K562 (cell line): Measurements from ENCODE around the gene HTR1D. TPM values are rescaled to one million over a fixed set of nuclear protein-coding genes. Genes with fewer than 3 reads are reported as not detected.

Experiments used
- CCNT2 ChIP-seq: IDR thresholded peaks from 2 replicates; pipeline ENCODE4 v1.6.1; 2011; ENCODE audit warnings: borderline replicate concordance, low read depth, mild to moderate bottlenecking, moderate library complexity, mixed read lengths, low read length; ENCODE audit not compliant: insufficient read length; ENCODE audit errors: extremely low read depth
- CREB3L1 ChIP-seq: fragments of 450-650 bp; IDR thresholded peaks from 2 replicates; pipeline ENCODE4 v1.6.1; 2014; ENCODE audit warnings: low read depth, mild to moderate bottlenecking, moderate library complexity, borderline replicate concordance
- DDX20 ChIP-seq: fragments of 450-650 bp; IDR thresholded peaks from 2 replicates; pipeline ENCODE4 v1.6.1; 2016; ENCODE audit warnings: missing genetic modification characterization, low read depth, mild to moderate bottlenecking, missing compliant biosample characterization, moderate library complexity
- DMBX1 ChIP-seq: fragments of 250-450 bp; sonication (Bioruptor Pico); IDR thresholded peaks from 2 replicates; pipeline ENCODE4 v1.8.0; 2022; ENCODE audit warnings: inconsistent platforms, mild to moderate bottlenecking, moderate library complexity, borderline replicate concordance
- HDAC2 ChIP-seq: fragments of 450-650 bp; IDR thresholded peaks from 2 replicates; pipeline ENCODE4 v1.6.1; 2016; ENCODE audit warnings: mild to moderate bottlenecking
- MEF2A ChIP-seq: IDR thresholded peaks from 2 replicates; pipeline ENCODE4 v1.6.1; 2011; ENCODE audit warnings: low read depth, mild to moderate bottlenecking, low read length, moderate library complexity; ENCODE audit not compliant: control insufficient read depth
- MITF ChIP-seq: IDR thresholded peaks from 2 replicates; pipeline ENCODE4 v1.6.1; 2014; ENCODE audit warnings: antibody characterized with exemption
- POLR2G ChIP-seq: fragments of 200-400 bp; formaldehyde crosslinking; IDR thresholded peaks from 2 replicates; pipeline ENCODE4 v1.6.1; 2017; ENCODE audit warnings: low read depth, mild to moderate bottlenecking, antibody characterized with exemption, low read length, moderate library complexity
- ZBTB1 ChIP-seq: sonication (generic); formaldehyde crosslinking; IDR thresholded peaks from 2 replicates; pipeline ENCODE4 v1.8.1; 2023; ENCODE audit warnings: missing genetic modification reagents, low read depth, mild to moderate bottlenecking, borderline replicate concordance
- ZBTB40 ChIP-seq, 2 experiments: fragments of 450-650 bp in 1 of 2; sonication (generic) in 1 of 2; formaldehyde crosslinking in 1 of 2; IDR thresholded peaks; 2 replicates each; pipeline versions ENCODE4 v1.7.1 to v1.9.0; 2016 to 2022; ENCODE audit warnings: inconsistent platforms in 1 of 2, mild to moderate bottlenecking in 1 of 2, missing genetic modification reagents in 1 of 2
- ZNF12 ChIP-seq: sonication (generic); formaldehyde crosslinking; IDR thresholded peaks from 2 replicates; pipeline ENCODE4 v1.4.0; 2020; ENCODE audit warnings: mild to moderate bottlenecking, missing genetic modification reagents
- ZNF561 ChIP-seq: fragments of 450-650 bp; formaldehyde crosslinking; conservative IDR thresholded peaks from 2 replicates; pipeline ENCODE4 v1.4.0; 2020; ENCODE audit warnings: mild to moderate bottlenecking, moderate library complexity
- polyA plus RNA-seq, 8 experiments: library from polyadenylated mRNA; depleted of rRNA in 4 of 8; stranded (reverse) in 5 of 8; unstranded in 3 of 8; fragments of >200 nt; fragmentation: Nextera tagmentation in 2 of 8; fragmentation: Illumina TruSeq in 1 of 8; extraction: Ambion mirVana in 2 of 8; extraction: Trizol in 1 of 8; gene quantifications; 2 replicates each; pipeline versions ENCODE4 v1.2.1 to v1.2.3, GENCODE V29; 2011 to 2014; ENCODE audit warnings: inconsistent platforms in 1 of 8, missing spikeins in 1 of 8
- total RNA-seq, 7 experiments: library from RNA; depleted of rRNA in 6 of 7; stranded (reverse); fragments of >200 nt in 6 of 7; fragmentation: Illumina TruSeq in 2 of 7; extraction: Trizol in 2 of 7; gene quantifications; 2 replicates each; pipeline versions ENCODE4 v1.2.1 to v1.2.3, GENCODE V29; 2011 to 2021; ENCODE audit warnings: low replicate concordance in 1 of 7

Gene HTR1D
- total and polyA plus RNA-seq, 9 of the 15 experiments (the other 6 are each of a cell fraction or from before 2014, with no cell fraction given), result 0.03 to 0.09 (median 0.04) TPM; not detected in 4

- TF ChIP-seq MITF (no peak), CCNT2 (peak; percentile 70), DDX20 (tag) (no peak), ZBTB40 (IDR thresholded peaks at IDR 0.05) (0 out of 2 replicates have a peak, but pooled peaks have one; percentile 29), ZBTB40 (CRISPR knock-in tag; IDR thresholded peaks at IDR 0.05) (no peak), HDAC2 (0 out of 2 replicates have a peak, but pooled peaks have one; percentile 44), ZNF12 (CRISPR knock-in tag) (peak; percentile 65; the same call in 1 of the 2 replicates), ZBTB1 (peak; percentile 85), ZNF561 (CRISPR knock-in tag) (no peak), MEF2A (no peak), CREB3L1 (no peak), POLR2G (0 out of 2 replicates have a peak, but pooled peaks have one; percentile 46), DMBX1 (CRISPR knock-in tag) (no peak)
These were observed 49.8 kb downstream of the HTR1D start (continued) for GRCh38 chr1:23167353-23168078.
